ENCODE measurements around the gene COL26A1. TPM values are rescaled to one million over a fixed set of nuclear protein-coding genes. Genes with fewer than 3 reads are reported as not detected.

The COL26A1 gene
- polyA plus RNA-seq, 2 donors: not detected

GRCh38 chr7:101542527-101543241 is 180.0 kb downstream of the COL26A1 start:
- no peaks in the 10 kb centered on the region for H3K4me1 ChIP-seq (ENCODE audit: control insufficient read depth in 2 of 2, insufficient read depth in 2 of 2, low read length in 1 of 2)
- no peaks in the 10 kb centered on the region for H3K9me3 ChIP-seq (ENCODE audit: control insufficient read depth in 2 of 2, insufficient read depth in 1 of 2, low read depth in 1 of 2, low read length in 1 of 2)
- no peak overlapping the region for H3K27ac ChIP-seq (ENCODE audit: low read depth in 2 of 2, low read length in 1 of 2)
- H3K36me3 ChIP-seq (ENCODE audit: control insufficient read depth in 2 of 2, insufficient read depth in 2 of 2, low read length in 1 of 2): no peaks in the 10 kb centered on the region
- no peaks in the 10 kb centered on the region for H3K27me3 ChIP-seq (ENCODE audit: control insufficient read depth in 1 of 2, insufficient read depth in 2 of 2, low read length in 2 of 2)
- 31 to 35% methylated on average over 16 of the region's 16 CpGs for WGBS, 2 donors
- no peak overlapping the region for H3K4me3 ChIP-seq (ENCODE audit: low read depth in 1 of 2, low read length in 2 of 2)

GRCh38 chr7:101543242-101543766 is 180.6 kb downstream of the COL26A1 start:
- H3K9me3 ChIP-seq (ENCODE audit: control insufficient read depth in 2 of 2, insufficient read depth in 1 of 2, low read depth in 1 of 2, low read length in 1 of 2): no peaks in the 10 kb centered on the region
- no peaks in the 10 kb centered on the region for H3K4me1 ChIP-seq (ENCODE audit: control insufficient read depth in 2 of 2, insufficient read depth in 2 of 2, low read length in 1 of 2)
- no peak overlapping the region for H3K27ac ChIP-seq (ENCODE audit: low read depth in 2 of 2, low read length in 1 of 2)
- WGBS, 2 donors: 50 to 56% methylated on average over 5 of the region's 5 CpGs
- no peak overlapping the region for H3K4me3 ChIP-seq (ENCODE audit: low read depth in 1 of 2, low read length in 2 of 2)
- no peaks in the 10 kb centered on the region for H3K36me3 ChIP-seq (ENCODE audit: control insufficient read depth in 2 of 2, insufficient read depth in 2 of 2, low read length in 1 of 2)
- H3K27me3 ChIP-seq (ENCODE audit: control insufficient read depth in 1 of 2, insufficient read depth in 2 of 2, low read length in 2 of 2): no peaks in the 10 kb centered on the region

GRCh38 chr7:101543846-101544245 is 181.2 kb downstream of the COL26A1 start:
- Histone ChIP-seq H3K4me1 (ENCODE audit: control insufficient read depth in 2 of 2, insufficient read depth in 2 of 2, low read length in 1 of 2) (no peaks in the 10 kb centered on the region), H3K4me3 (ENCODE audit: low read depth in 1 of 2, low read length in 2 of 2) (no peak overlapping the region), H3K27me3 (ENCODE audit: control insufficient read depth in 1 of 2, insufficient read depth in 2 of 2, low read length in 2 of 2) (no peaks in the 10 kb centered on the region), H3K9me3 (ENCODE audit: control insufficient read depth in 2 of 2, insufficient read depth in 1 of 2, low read depth in 1 of 2, low read length in 1 of 2) (no peaks in the 10 kb centered on the region), H3K27ac (ENCODE audit: low read depth in 2 of 2, low read length in 1 of 2) (no peak overlapping the region), H3K36me3 (ENCODE audit: control insufficient read depth in 2 of 2, insufficient read depth in 2 of 2, low read length in 1 of 2) (no peaks in the 10 kb centered on the region)
- WGBS, 2 donors: 86 to 87% methylated on average over 10 of the region's 10 CpGs

GRCh38 chr7:101545441-101546190 is 182.9 kb downstream of the COL26A1 start:
- no peaks in the 10 kb centered on the region for H3K27me3 ChIP-seq (ENCODE audit: control insufficient read depth in 1 of 2, insufficient read depth in 2 of 2, low read length in 2 of 2)
- H3K27ac ChIP-seq (ENCODE audit: low read depth in 2 of 2, low read length in 1 of 2): no peak overlapping the region
- H3K36me3 ChIP-seq (ENCODE audit: control insufficient read depth in 2 of 2, insufficient read depth in 2 of 2, low read length in 1 of 2): no peaks in the 10 kb centered on the region
- WGBS, 2 donors: 79 to 86% methylated on average over 10 of the region's 10 CpGs
- no peaks in the 10 kb centered on the region for H3K4me1 ChIP-seq (ENCODE audit: control insufficient read depth in 2 of 2, insufficient read depth in 2 of 2, low read length in 1 of 2)
- H3K9me3 ChIP-seq (ENCODE audit: control insufficient read depth in 2 of 2, insufficient read depth in 1 of 2, low read depth in 1 of 2, low read length in 1 of 2): no peaks in the 10 kb centered on the region
- H3K4me3 ChIP-seq (ENCODE audit: low read depth in 1 of 2, low read length in 2 of 2): no peak overlapping the region

- H3K4me3 ChIP-seq (ENCODE audit: low read depth in 1 of 2, low read length in 2 of 2): no peak overlapping the region
- 87 to 91% methylated on average over 2 of the region's 2 CpGs for WGBS, 2 donors
- H3K27me3 ChIP-seq (ENCODE audit: control insufficient read depth in 1 of 2, insufficient read depth in 2 of 2, low read length in 2 of 2): no peaks in the 10 kb centered on the region
- H3K9me3 ChIP-seq (ENCODE audit: control insufficient read depth in 2 of 2, insufficient read depth in 1 of 2, low read depth in 1 of 2, low read length in 1 of 2): no peaks in the 10 kb centered on the region
- no peaks in the 10 kb centered on the region for H3K36me3 ChIP-seq (ENCODE audit: control insufficient read depth in 2 of 2, insufficient read depth in 2 of 2, low read length in 1 of 2)
- no peak overlapping the region for H3K27ac ChIP-seq (ENCODE audit: low read depth in 2 of 2, low read length in 1 of 2)
- H3K4me1 ChIP-seq (ENCODE audit: control insufficient read depth in 2 of 2, insufficient read depth in 2 of 2, low read length in 1 of 2): no peaks in the 10 kb centered on the region
Measured at GRCh38 chr7:101546308-101546936, 183.7 kb downstream of the COL26A1 start.

GRCh38 chr7:101547022-101547915 is 184.6 kb downstream of the COL26A1 start:
- no peaks in the 10 kb centered on the region for H3K27me3 ChIP-seq (ENCODE audit: control insufficient read depth in 1 of 2, insufficient read depth in 2 of 2, low read length in 2 of 2)
- no peaks in the 10 kb centered on the region for H3K36me3 ChIP-seq (ENCODE audit: control insufficient read depth in 2 of 2, insufficient read depth in 2 of 2, low read length in 1 of 2)
- H3K4me1 ChIP-seq (ENCODE audit: control insufficient read depth in 2 of 2, insufficient read depth in 2 of 2, low read length in 1 of 2): no peaks in the 10 kb centered on the region
- H3K4me3 ChIP-seq (ENCODE audit: low read depth in 1 of 2, low read length in 2 of 2): no peak overlapping the region
- 71 to 72% methylated on average over 15 to 17 of the region's 17 CpGs for WGBS, 2 donors
- H3K27ac ChIP-seq (ENCODE audit: low read depth in 2 of 2, low read length in 1 of 2): no peak overlapping the region
- no peaks in the 10 kb centered on the region for H3K9me3 ChIP-seq (ENCODE audit: control insufficient read depth in 2 of 2, insufficient read depth in 1 of 2, low read depth in 1 of 2, low read length in 1 of 2)

GRCh38 chr7:101547916-101548661 is 185.4 kb downstream of the COL26A1 start:
- Histone ChIP-seq H3K4me1 (ENCODE audit: control insufficient read depth in 2 of 2, insufficient read depth in 2 of 2, low read length in 1 of 2) (no peaks in the 10 kb centered on the region), H3K27me3 (ENCODE audit: control insufficient read depth in 1 of 2, insufficient read depth in 2 of 2, low read length in 2 of 2) (no peaks in the 10 kb centered on the region), H3K9me3 (ENCODE audit: control insufficient read depth in 2 of 2, insufficient read depth in 1 of 2, low read depth in 1 of 2, low read length in 1 of 2) (no peaks in the 10 kb centered on the region), H3K4me3 (ENCODE audit: low read depth in 1 of 2, low read length in 2 of 2) (no peak overlapping the region), H3K36me3 (ENCODE audit: control insufficient read depth in 2 of 2, insufficient read depth in 2 of 2, low read length in 1 of 2) (no peaks in the 10 kb centered on the region), H3K27ac (ENCODE audit: low read depth in 2 of 2, low read length in 1 of 2) (no peak overlapping the region)
- 62 to 65% methylated on average over 14 of the region's 14 CpGs for WGBS, 2 donors

- Histone ChIP-seq H3K27ac (ENCODE audit: low read depth in 2 of 2, low read length in 1 of 2) (no peak overlapping the region), H3K9me3 (ENCODE audit: control insufficient read depth in 2 of 2, insufficient read depth in 1 of 2, low read depth in 1 of 2, low read length in 1 of 2) (no peaks in the 10 kb centered on the region), H3K36me3 (ENCODE audit: control insufficient read depth in 2 of 2, insufficient read depth in 2 of 2, low read length in 1 of 2) (no peaks in the 10 kb centered on the region), H3K4me1 (ENCODE audit: control insufficient read depth in 2 of 2, insufficient read depth in 2 of 2, low read length in 1 of 2) (no peaks in the 10 kb centered on the region), H3K4me3 (ENCODE audit: low read depth in 1 of 2, low read length in 2 of 2) (no peak overlapping the region), H3K27me3 (ENCODE audit: control insufficient read depth in 1 of 2, insufficient read depth in 2 of 2, low read length in 2 of 2) (no peaks in the 10 kb centered on the region)
- WGBS, 2 donors: 81 to 86% methylated on average over 5 of the region's 5 CpGs
Measured at GRCh38 chr7:101549734-101550133, 187.1 kb downstream of the COL26A1 start.

All from esophagus (tissue), 2 donors.